Neural progenitor cell (in vitro differentiated cells): Measurements from ENCODE around the gene KCNH1. TPM values are rescaled to one million over a fixed set of nuclear protein-coding genes. Genes with fewer than 3 reads are reported as not detected.

Source experiments
- DNase-seq: peaks from one replicate; pipeline ENCODE4 v3.0.0-alpha.2; 2016; ENCODE audit warnings: low spot score
- H2AFZ ChIP-seq: fragments of 200-600 bp; sonication (generic); replicated peaks from 2 replicates; pipeline ENCODE4 v1.6.1; 2016; ENCODE audit warnings: antibody characterized with exemption
- H3F3A ChIP-seq: fragments of 200-600 bp; sonication (generic); 2 replicates; pipeline ENCODE4 v1.6.1; 2016; ENCODE audit warnings: antibody characterized with exemption, low read depth
- H3K27ac ChIP-seq: fragments of 200-600 bp; sonication (generic); 2 replicates; pipeline ENCODE4 v1.5.1; 2016; ENCODE audit warnings: mild to moderate bottlenecking
- H3K27me3 ChIP-seq: fragments of 200-600 bp; sonication (generic); 2 replicates; pipeline ENCODE4 v1.6.1; 2016; ENCODE audit warnings: mild to moderate bottlenecking, moderate library complexity
- H3K36me3 ChIP-seq: fragments of 200-600 bp; sonication (generic); 2 replicates; pipeline ENCODE4 v1.5.1; 2016
- H3K4me1 ChIP-seq: fragments of 200-600 bp; sonication (generic); 2 replicates; pipeline ENCODE4 v1.6.1; 2016; ENCODE audit warnings: mixed run types
- H3K4me2 ChIP-seq: fragments of 200-600 bp; sonication (generic); 2 replicates; pipeline ENCODE4 v1.6.1; 2016
- H3K4me3 ChIP-seq: fragments of 200-600 bp; sonication (generic); 2 replicates; pipeline ENCODE4 v1.5.1; 2016
- H3K79me2 ChIP-seq: fragments of 200-600 bp; sonication (generic); 2 replicates; pipeline ENCODE4 v1.6.1; 2016; ENCODE audit warnings: low read depth
- H3K9ac ChIP-seq: fragments of 200-600 bp; sonication (generic); 2 replicates; pipeline ENCODE4 v1.6.1; 2016
- H3K9me3 ChIP-seq: fragments of 200-600 bp; sonication (generic); 2 replicates; pipeline ENCODE4 v1.5.1; 2016; ENCODE audit warnings: low read depth
- H4K20me1 ChIP-seq: fragments of 200-600 bp; sonication (generic); 2 replicates; pipeline ENCODE4 v1.6.1; 2016; ENCODE audit warnings: low read depth
- H3K27ac Mint-ChIP-seq: 3 replicates; pipeline ENCODE4 v1.8.0; 2021; ENCODE audit warnings: mixed read lengths
- H3K27me3 Mint-ChIP-seq: 2 replicates; pipeline ENCODE4 v1.8.0; 2022; ENCODE audit warnings: low read depth, mild to moderate bottlenecking, inconsistent platforms, moderate library complexity, mixed read lengths; ENCODE audit not compliant: insufficient read depth
- H3K36me3 Mint-ChIP-seq: 3 replicates; pipeline ENCODE4 v1.8.0; 2021; ENCODE audit warnings: mixed read lengths
- H3K4me1 Mint-ChIP-seq: 3 replicates; pipeline ENCODE4 v1.8.0; 2021; ENCODE audit warnings: mixed read lengths
- H3K4me3 Mint-ChIP-seq: 3 replicates; pipeline ENCODE4 v1.8.0; 2021; ENCODE audit warnings: mild to moderate bottlenecking, moderate library complexity, mixed read lengths
- H3K9me3 Mint-ChIP-seq: 3 replicates; pipeline ENCODE4 v1.8.0; 2020; ENCODE audit warnings: mixed read lengths
- CTCF ChIP-seq: fragments of 200-600 bp; sonication (generic); IDR thresholded peaks from 2 replicates; pipeline ENCODE4 v1.5.1; 2017; ENCODE audit warnings: antibody characterized with exemption, mild to moderate bottlenecking
- EZH2 ChIP-seq: fragments of 200-600 bp; sonication (generic); IDR thresholded peaks from 2 replicates; pipeline ENCODE4 v1.6.1; 2017; ENCODE audit warnings: antibody characterized with exemption, mild to moderate bottlenecking, moderate library complexity
- EZH2phosphoT487 ChIP-seq: fragments of 200-600 bp; sonication (generic); IDR thresholded peaks from 2 replicates; pipeline ENCODE4 v1.6.1; 2017; ENCODE audit warnings: antibody characterized with exemption
- total RNA-seq: library from RNA; depleted of rRNA; stranded (reverse); fragments of >200 nt; gene quantifications from 2 replicates; pipeline ENCODE4 v1.2.3, GENCODE V29; 2015; ENCODE audit warnings: low replicate concordance

Gene KCNH1
- total RNA-seq, 1 donor from 2014 or later: 1.6 TPM

- no peak overlapping the region for H3K4me3 Mint-ChIP-seq
- H3K79me2 ChIP-seq: no peaks in the 10 kb centered on the region
- peaks cover 19% of the 10 kb centered on the region for H3K4me1 Mint-ChIP-seq
- no peak overlapping the region for H3K9ac ChIP-seq
- H2AFZ ChIP-seq: no peak overlapping the region
- H3K9me3 Mint-ChIP-seq: no peaks in the 10 kb centered on the region
- peaks cover 7% of the 10 kb centered on the region for H3K27me3 Mint-ChIP-seq
- TF ChIP-seq CTCF: no peak
- TF ChIP-seq EZH2phosphoT487: no peak
- TF ChIP-seq EZH2: no peak
- H3K27me3 ChIP-seq: no peaks in the 10 kb centered on the region
- H3K27ac ChIP-seq: no peak overlapping the region
- H3K9me3 ChIP-seq: no peaks in the 10 kb centered on the region
- no peak overlapping the region for H3K4me3 ChIP-seq
- no peak overlapping the region for H3K4me2 ChIP-seq
- no peaks in the 10 kb centered on the region for H3K36me3 ChIP-seq
- no peaks in the 10 kb centered on the region for H3K36me3 Mint-ChIP-seq
- H3K4me1 ChIP-seq: peaks cover 22% of the 10 kb centered on the region
- H3F3A ChIP-seq: peaks cover 16% of the 10 kb centered on the region
- peaks cover 5% of the 10 kb centered on the region for H4K20me1 ChIP-seq
- DNase-seq: no peak
- H3K27ac Mint-ChIP-seq: no peak overlapping the region
Measured at GRCh38 chr1:210724768-210725167, 409.2 kb downstream of the KCNH1 start.

- no peak overlapping the region for H3K27ac Mint-ChIP-seq
- no peak overlapping the region for H3K4me3 Mint-ChIP-seq
- Histone ChIP-seq H3K9me3 (no peaks in the 10 kb centered on the region), H3K4me2 (no peak overlapping the region), H4K20me1 (peaks cover 5% of the 10 kb centered on the region), H3F3A (peaks cover 14% of the 10 kb centered on the region), H3K9ac (no peak overlapping the region), H3K4me3 (no peak overlapping the region), H3K4me1 (peaks cover 14% of the 10 kb centered on the region), H3K27ac (no peak overlapping the region), H3K27me3 (no peaks in the 10 kb centered on the region), H2AFZ (no peak overlapping the region), H3K79me2 (no peaks in the 10 kb centered on the region), H3K36me3 (no peaks in the 10 kb centered on the region)
- H3K27me3 Mint-ChIP-seq: peaks cover 7% of the 10 kb centered on the region
- H3K36me3 Mint-ChIP-seq: no peaks in the 10 kb centered on the region
- TF ChIP-seq EZH2: no peak
- no peak for TF ChIP-seq EZH2phosphoT487
- no peak for TF ChIP-seq CTCF
- H3K4me1 Mint-ChIP-seq: peaks cover 19% of the 10 kb centered on the region
- no peak for DNase-seq
- H3K9me3 Mint-ChIP-seq: no peaks in the 10 kb centered on the region
Measured at GRCh38 chr1:210723646-210724045, 410.3 kb downstream of the KCNH1 start.

GRCh38 chr1:210722410-210723081 lies 411.4 kb downstream of the KCNH1 start:
- no peak overlapping the region for H3K27ac Mint-ChIP-seq
- TF ChIP-seq EZH2 (no peak), CTCF (no peak), EZH2phosphoT487 (no peak)
- no peak overlapping the region for H3K4me3 Mint-ChIP-seq
- H3K27me3 Mint-ChIP-seq: peaks cover 7% of the 10 kb centered on the region
- H3K9ac ChIP-seq: no peak overlapping the region
- peaks cover 3% of the 10 kb centered on the region for H3F3A ChIP-seq
- H4K20me1 ChIP-seq: no peaks in the 10 kb centered on the region
- no peak overlapping the region for H3K27ac ChIP-seq
- no peaks in the 10 kb centered on the region for H3K36me3 Mint-ChIP-seq
- no peaks in the 10 kb centered on the region for H3K9me3 Mint-ChIP-seq
- no peaks in the 10 kb centered on the region for H3K27me3 ChIP-seq
- no peak overlapping the region for H3K4me3 ChIP-seq
- no peak overlapping the region for H2AFZ ChIP-seq
- H3K36me3 ChIP-seq: no peaks in the 10 kb centered on the region
- no peak for DNase-seq
- no peaks in the 10 kb centered on the region for H3K79me2 ChIP-seq
- H3K4me1 ChIP-seq: peaks cover 4% of the 10 kb centered on the region
- H3K9me3 ChIP-seq: no peaks in the 10 kb centered on the region
- H3K4me2 ChIP-seq: no peak overlapping the region
- peaks cover 9% of the 10 kb centered on the region for H3K4me1 Mint-ChIP-seq
